T-helper 1 cell (primary cell): ENCODE measurements around the gene LIF.
A peak's percentile ranks its signal among the peaks of the same experiment; 100 is the strongest.
"Not testable (repeated sequence)": the region's sequence is repeated elsewhere in the genome, so short reads cannot be mapped to it uniquely, and the experiment has no call there.

Experiments used
- DNase-seq, 5 donors: peaks; one replicate each; pipeline ENCODE4 v3.0.0-alpha.2; 2012 to 2020

The LIF gene

DNA sequence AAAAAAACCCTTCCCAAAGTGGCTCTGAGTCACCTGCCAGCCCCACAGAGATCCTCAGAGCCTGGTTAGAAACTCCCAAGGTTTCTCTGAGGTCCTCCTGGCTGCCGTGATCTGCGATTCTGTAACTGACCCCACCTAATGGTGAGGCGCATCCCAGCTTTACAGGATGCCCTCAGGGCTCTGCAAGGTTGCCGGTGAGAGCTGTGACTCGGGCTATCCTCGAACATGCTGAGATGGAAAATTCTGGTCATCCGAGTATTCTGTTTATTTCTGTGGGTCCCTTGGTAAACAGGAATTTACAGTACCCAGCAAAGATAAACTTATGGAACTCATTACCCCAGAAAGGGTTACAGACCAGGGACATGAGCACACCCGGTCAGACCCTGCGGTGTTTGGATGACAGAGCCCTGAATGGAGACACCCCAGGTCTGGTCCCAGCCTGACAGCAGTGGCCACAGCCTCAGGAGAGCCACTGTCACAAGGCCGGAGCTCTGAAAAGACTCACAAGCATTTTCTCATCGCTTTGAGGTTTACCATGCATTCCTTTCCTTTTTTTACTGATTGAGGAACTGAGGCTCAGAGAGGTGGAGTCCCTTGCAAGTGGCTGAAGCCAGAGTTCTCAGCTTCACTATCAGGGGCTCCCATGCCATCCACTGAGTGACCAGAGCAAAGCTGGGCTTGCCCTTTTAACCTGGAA, 22.2 kb downstream of the LIF start:
- DNase-seq: no peak

GRCh38 chr22:30223303-30223702, 23.3 kb downstream of the LIF start:
- no peak for DNase-seq

DNA sequence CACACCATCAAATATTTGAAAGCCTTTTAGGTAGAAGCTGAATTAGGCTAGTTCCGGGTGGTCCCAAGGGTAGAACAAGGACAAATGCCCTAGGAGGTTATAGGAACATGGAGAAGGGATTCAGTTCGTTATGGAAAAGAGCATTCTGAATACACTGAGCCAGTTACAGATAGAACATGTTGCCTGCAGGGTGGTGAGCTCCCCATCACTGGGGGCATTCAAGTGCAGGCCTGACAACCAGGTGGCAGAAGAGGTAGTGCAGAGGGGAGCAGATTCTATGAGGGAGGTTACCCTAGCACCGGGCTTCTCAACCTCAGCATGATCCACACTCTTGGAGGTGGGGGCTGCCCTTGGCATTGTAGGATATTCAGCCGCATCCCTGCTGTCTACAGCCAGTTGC, 24.2 kb downstream of the LIF start:
- DNase-seq: no peak

- peak; percentile 22 to 84 (median 33) for DNase-seq
Measured at GRCh38 chr22:30221121-30221992, 25.2 kb downstream of the LIF start.

- DNase-seq: no peak
Measured at GRCh38 chr22:30220338-30221012, 26.1 kb downstream of the LIF start.

GRCh38 chr22:30219668-30220278, 26.8 kb downstream of the LIF start:
- no peak for DNase-seq

GRCh38 chr22:30219049-30219654, 27.4 kb downstream of the LIF start:
- DNase-seq: no peak

GRCh38 chr22:30217698-30218560, 28.6 kb downstream of the LIF start:
- no peak for DNase-seq

DNA sequence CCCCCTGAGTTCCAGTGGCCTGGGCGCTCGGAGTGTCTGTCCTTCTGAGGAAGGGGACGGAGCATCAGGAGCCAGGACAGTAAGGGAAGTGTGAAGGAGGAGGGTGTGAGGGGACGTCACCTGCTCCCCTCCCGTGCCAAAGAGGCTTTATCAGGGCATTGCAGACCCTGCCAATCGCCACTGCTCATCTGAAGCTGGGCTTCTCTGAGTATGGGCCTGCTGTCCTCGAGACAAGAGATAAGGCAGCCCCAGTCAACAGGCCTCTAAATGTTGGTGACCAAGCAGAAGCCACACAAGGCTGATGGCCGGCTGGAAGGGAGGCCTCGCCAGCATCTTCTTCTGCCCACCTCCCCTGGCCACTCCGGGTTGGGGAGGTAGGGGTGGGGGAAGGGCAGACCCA, 29.8 kb downstream of the LIF start:
- no peak for DNase-seq

- DNase-seq: not testable (repeated sequence)
Measured at GRCh38 chr22:30216272-30216671, 30.3 kb downstream of the LIF start.

DNA sequence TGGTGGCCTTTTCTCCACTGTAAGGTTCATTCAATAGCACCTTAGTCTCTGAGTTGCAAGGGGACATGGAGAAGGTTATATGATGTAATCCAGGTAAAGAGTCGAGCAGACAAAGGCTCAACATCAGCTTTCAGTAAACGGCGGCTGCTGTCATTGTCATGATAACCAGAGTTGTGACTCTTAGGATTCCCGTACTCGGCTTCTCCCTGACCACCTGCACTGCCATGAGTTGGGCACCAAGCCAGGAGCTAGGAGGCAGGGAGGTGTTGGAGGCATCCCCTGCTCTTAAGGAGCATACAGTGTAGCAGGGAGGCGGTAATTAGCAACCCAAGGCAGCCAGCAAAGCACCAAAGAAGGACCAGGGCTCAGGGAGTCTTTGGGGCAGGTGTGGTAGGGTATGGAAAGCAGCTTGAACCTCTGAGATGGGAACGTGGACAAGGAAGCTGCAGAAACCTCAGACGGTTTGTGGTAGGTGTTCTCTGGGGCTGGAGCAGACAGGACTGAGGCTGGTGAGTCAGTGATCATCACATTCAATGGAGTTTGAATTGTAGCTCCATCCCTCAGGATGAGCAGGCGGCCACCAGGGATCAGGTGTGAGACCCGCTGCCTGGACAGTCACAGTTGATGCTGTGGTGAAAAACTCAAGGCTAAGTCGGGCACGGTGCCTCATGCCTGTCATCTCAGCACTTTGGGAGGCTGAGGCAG, 31.7 kb downstream of the LIF start:
- DNase-seq: no peak

DNA sequence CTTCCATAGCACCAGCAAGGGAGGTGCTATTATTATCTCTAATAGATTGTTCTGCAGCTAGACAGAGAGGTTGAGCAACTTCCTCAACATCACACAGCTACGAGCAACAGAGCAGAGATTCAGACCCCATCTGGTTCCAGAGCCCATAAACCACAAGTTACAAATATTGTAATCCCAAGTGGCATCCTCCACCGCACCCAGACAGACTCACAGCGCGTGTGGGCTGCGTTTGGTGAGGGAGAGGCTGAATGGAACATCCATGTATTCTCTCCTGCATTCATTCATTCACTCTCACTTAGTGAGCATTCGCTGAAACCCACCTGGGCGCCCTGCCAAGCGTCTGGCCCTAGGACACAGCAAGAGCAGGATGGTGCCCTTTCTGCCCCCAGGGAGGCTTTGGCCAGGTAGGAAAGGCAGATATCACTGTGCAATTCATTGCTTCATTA, 33.5 kb downstream of the LIF start:
- DNase-seq: no peak

DNA sequence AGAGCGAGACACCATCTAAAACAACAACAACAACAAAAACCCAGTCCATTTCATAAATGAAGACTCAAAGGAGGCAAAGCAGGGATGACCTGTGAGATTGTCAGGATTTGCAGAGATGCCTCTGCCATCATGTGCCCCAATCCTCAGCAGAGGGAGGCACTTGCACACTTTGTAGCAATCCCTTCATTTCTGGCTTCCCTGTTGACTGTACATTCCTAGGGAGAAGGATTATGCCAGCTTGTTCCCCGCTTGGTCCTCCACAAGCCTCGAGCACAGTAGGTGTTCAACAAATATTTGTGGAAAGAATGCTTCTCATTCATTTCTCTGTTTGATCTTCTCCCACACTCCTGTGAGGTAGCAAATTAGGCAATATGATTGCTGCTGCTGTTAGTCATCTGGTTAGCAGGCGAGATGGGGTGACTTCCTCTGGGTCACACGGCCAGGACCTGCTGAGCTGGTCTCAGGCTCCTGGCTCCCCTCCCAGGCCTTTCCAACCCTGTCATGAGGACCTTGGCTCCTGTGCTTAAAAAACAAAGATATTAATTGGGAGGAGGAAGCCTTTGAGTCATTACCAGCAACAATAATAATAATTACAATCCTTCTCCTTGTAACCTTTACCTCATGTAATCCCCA, 34.1 kb downstream of the LIF start:
- peak in 1 of 5 donors; percentile 55 for DNase-seq

DNA sequence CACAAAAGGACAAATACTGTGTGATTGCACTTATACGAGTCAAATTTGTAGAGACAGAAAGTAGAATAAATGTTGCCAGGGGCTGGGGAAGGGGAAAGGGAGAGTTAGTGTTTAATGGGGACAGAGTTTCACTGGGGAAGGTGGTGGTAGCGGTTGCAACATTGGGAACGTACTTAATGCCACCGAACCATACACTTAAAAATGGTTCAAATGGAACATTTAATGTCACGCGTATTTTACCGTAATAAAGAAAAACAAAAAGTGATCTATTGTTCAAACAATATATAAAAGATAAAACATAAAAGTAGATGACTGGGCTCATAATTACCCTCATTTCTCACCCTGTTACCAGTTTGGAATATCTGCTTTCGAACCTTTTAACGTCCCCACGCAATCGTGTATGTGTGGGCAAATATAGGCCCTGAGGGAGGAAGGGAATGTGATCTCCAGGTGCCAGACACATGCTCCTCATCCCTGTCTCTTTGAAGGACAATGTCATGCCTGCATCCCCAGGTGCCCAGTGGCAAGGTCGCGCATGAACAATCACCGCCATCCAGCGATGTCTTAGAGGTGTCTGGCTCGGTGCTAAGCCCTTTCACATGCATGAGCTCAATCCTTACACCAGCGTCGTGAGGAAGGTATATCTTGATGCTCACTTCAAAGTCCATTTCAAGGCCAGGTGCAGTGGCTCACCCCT, 35.3 kb downstream of the LIF start:
- no peak for DNase-seq

DNA sequence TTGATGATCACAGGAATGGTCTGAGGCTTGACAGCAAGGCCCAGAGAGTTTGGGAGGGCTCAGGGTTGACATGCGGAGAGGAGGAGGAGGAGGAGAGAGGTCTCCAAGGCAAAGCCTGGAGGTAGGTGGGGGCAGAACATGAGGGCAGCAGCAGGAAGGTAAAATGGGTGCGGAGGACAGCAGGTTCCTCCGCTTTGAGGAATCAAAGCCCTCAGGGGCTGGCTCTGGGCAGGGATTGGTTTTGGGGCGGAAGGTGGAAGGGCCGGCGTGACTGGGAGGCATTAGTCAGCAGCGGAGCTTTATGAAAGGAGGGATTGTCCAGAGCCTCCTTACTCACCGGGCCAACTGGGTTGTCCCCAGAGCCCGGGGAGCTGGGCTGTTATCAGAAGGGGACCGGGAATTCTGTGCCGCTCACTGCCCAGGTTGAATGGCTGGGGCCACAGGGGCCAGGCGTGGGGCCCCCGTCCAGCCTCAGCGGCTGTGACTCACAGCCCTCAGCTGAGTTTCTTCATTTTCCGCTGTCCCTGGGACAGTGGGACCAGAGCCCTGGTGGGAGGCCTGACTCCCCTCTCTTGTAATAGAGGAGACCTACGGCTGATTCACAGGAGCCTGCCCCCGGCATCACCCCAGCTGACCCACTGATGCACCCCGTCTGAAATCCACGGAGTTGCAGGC, 36.2 kb downstream of the LIF start:
- no peak for DNase-seq

- no peak for DNase-seq
Measured at GRCh38 chr22:30209642-30210041, 36.9 kb downstream of the LIF start.

DNA sequence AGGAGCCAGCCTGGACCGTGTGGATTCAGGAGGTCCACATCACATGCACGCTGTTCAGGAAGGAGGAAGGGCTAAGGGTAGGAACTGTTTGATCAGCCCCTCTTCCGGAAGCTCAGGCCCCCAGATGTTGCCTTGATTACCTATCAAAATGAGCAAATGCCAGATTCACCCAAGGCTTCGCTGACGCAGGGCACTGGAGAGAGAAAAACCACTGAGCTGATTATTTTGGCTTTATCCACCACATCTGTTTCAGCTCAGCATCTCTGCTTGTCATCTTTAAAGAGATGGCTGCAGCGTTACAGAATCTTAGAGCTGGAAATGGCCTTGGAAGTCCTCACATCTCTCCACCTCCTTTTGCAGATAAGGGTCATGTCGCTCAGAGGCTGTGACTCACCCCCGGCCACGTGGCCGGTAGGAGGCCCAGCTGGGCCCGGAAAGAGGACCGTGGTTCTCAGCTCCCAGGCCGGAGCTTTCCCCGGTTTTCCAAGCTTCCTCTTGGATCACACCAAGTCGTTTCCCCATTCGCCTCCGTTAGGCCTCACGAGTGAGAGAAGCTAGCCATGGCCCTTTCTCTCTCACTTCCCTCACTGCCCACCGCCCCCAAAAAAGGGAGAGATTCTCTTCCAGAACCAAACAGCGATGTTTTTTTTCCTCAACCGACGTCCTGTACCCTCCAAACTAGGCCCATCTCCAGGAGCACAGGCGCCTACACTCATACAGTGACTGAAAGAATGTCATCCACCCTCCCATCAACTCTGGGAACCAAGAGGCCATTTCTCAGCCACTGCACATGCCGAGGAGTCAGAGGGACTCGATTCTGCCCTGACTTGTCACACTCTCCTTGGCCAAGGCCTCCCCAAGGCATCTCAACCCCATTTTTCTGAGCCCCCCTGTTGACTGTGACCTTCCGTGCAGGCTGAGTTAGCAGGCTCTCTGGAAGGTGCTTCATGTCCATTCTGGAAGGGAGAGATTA, 37.6 kb downstream of the LIF start:
- DNase-seq: no peak

- DNase-seq: no peak
Measured at GRCh38 chr22:30206944-30207343, 39.6 kb downstream of the LIF start.
